Measurements from ENCODE around the gene WWC2. TPM values are rescaled to one million over a fixed set of nuclear protein-coding genes. Genes with fewer than 3 reads are reported as not detected.

The WWC2 gene
- total RNA-seq, 2 donors from 2014 or later: 4.3 to 6.8 TPM

DNA sequence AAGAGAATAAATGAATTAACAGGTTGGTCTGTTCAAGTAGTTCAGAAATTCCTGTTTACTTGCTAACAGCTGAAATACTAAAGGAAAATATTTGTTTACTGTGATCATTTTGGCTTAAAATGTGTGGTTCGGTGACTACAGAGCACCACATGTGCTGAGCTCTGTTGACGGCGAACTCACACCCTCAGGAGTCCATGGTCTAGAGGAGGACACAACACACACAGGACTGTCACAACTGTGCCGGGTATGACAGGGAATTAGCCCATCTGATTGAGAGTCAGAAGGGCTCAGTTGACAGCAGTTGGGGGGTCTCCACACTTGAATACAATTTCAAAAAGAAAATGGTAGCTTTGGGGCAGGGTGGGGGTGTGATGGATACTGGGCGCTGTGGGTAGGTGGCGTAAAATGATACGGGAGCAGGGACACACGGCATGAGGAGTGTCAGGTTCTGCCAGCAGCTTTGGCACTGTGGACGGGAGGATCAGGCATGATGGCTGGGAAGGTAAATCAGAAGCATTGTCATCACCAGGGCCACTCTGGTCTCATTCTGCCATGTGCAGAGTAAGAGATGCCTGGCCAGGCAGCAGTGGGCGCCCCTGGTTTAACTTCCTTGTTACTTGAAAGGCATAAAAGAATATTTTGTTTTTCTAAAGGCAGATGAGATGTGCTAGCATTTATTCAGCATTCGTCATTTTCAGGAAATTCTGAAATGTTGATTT, 187.7 kb downstream of the WWC2 start:
- DNase-seq: no peak
- Histone ChIP-seq H3K27ac (no peak overlapping the region), H3K4me1 (no peaks in the 10 kb centered on the region), H3K9me3 (no peaks in the 10 kb centered on the region), H3K9ac (ENCODE audit: low read depth in 2 of 2, low read length in 2 of 2) (no peak overlapping the region), H3K36me3 (no peaks in the 10 kb centered on the region), H3K4me3 (no peak overlapping the region), H3K27me3 (no peaks in the 10 kb centered on the region)
- intact Hi-C loops (cut with DNase I): no loop called here
- TF ChIP-seq, protein P1, sequence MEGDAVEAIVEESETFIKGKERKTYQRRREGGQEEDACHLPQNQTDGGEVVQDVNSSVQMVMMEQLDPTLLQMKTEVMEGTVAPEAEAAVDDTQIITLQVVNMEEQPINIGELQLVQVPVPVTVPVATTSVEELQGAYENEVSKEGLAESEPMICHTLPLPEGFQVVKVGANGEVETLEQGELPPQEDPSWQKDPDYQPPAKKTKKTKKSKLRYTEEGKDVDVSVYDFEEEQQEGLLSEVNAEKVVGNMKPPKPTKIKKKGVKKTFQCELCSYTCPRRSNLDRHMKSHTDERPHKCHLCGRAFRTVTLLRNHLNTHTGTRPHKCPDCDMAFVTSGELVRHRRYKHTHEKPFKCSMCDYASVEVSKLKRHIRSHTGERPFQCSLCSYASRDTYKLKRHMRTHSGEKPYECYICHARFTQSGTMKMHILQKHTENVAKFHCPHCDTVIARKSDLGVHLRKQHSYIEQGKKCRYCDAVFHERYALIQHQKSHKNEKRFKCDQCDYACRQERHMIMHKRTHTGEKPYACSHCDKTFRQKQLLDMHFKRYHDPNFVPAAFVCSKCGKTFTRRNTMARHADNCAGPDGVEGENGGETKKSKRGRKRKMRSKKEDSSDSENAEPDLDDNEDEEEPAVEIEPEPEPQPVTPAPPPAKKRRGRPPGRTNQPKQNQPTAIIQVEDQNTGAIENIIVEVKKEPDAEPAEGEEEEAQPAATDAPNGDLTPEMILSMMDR (IDR thresholded peaks at IDR 0.05): no peak

DNA sequence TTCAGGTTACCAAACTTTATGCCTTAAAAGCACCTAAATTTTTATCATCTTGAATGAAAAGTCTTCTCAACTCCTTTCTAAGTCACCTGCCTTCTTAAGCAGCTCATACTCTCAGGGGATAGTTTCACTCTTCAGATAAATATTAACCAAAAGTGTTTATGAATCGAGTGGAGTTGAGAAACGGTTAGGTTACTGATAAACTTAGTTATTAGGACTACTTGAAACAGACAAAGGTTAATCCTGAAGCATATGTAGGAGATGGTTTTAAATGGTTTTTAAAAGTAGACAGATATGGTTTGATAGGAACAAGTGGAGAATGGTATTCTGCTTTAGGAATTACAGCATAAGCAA, 188.2 kb downstream of the WWC2 start:
- H3K9ac ChIP-seq (ENCODE audit: low read depth in 2 of 2, low read length in 2 of 2): no peak overlapping the region
- no peak overlapping the region for H3K4me3 ChIP-seq
- DNase-seq: no peak
- no peak overlapping the region for H3K27ac ChIP-seq
- H3K4me1 ChIP-seq: no peaks in the 10 kb centered on the region
- TF ChIP-seq, protein P1 (IDR thresholded peaks at IDR 0.05): no peak
- no peaks in the 10 kb centered on the region for H3K27me3 ChIP-seq
- H3K36me3 ChIP-seq: no peaks in the 10 kb centered on the region
- intact Hi-C loops (cut with DNase I): no loop called here
- no peaks in the 10 kb centered on the region for H3K9me3 ChIP-seq

DNA sequence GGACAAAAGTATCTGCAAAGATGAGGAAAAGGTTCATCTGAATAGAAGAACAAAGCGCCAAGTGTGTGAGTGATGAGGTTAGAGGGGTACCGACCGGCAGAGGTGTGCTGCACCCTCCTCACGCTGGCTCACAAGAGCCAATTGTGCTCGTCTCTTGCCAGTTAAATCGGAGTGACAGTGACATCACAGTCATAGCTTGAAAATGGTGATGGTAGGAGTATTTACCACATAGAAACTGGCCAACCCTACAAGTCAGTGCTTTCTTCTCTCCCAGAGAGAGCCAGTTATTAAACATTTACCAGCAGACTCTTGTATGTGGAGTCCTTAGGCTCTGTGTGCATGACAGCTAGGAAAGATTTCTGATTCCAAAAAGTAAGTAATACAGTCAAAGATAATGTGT, 188.6 kb downstream of the WWC2 start:
- no peaks in the 10 kb centered on the region for H3K27me3 ChIP-seq
- no peaks in the 10 kb centered on the region for H3K36me3 ChIP-seq
- H3K4me3 ChIP-seq: no peak overlapping the region
- DNase-seq: no peak
- intact Hi-C loops (cut with DNase I): no loop called here
- H3K9me3 ChIP-seq: no peaks in the 10 kb centered on the region
- H3K9ac ChIP-seq (ENCODE audit: low read depth in 2 of 2, low read length in 2 of 2): no peak overlapping the region
- no peak overlapping the region for H3K27ac ChIP-seq
- no peaks in the 10 kb centered on the region for H3K4me1 ChIP-seq
- TF ChIP-seq, protein P1 (IDR thresholded peaks at IDR 0.05): no peak

DNA sequence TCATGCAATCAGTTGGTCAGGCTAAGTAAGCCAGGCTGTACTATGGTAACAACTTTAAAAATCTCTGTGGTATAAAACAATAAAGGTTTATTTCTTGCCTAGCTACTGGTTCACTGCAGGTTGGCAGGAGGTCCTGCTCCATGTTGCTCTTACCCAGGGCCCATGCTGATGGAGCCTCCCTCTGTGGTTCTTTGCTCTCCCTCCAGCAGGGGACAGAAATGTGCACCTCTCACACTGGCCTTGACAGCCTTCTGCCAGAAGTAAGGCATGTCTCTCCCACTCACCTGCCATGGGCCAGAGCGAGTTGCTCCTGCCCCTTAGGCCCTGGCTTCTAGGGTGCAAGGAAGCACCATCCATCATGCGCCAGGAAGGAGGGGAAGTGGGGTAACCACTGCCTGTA, 189.9 kb downstream of the WWC2 start:
- no peaks in the 10 kb centered on the region for H3K27me3 ChIP-seq
- DNase-seq: no peak
- no peak overlapping the region for H3K9ac ChIP-seq (ENCODE audit: low read depth in 2 of 2, low read length in 2 of 2)
- TF ChIP-seq, protein P1 (IDR thresholded peaks at IDR 0.05): no peak
- no peak overlapping the region for H3K27ac ChIP-seq
- H3K4me1 ChIP-seq: no peaks in the 10 kb centered on the region
- no peak overlapping the region for H3K4me3 ChIP-seq
- H3K36me3 ChIP-seq: no peaks in the 10 kb centered on the region
- intact Hi-C loops (cut with DNase I): no loop called here
- H3K9me3 ChIP-seq: no peaks in the 10 kb centered on the region

DNA sequence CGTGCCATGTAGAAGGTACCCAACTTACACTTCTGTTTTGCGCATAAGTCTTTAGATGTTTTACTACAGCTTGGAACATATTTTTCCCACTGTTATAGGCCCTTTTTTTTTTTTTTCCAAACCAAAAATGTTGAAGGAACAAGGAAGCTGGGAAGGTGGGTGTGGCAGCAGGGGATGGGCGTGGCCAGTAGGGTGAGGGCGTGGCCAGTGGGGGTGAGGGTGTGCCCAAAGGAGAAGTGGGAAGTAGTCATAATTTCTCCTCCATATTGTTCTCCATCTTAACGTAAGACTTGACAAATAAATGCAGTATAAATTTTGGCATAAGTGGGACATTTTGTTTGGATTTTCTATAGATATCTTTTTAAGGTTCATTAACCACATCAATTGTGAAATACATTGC, 190.6 kb downstream of the WWC2 start:
- H3K4me1 ChIP-seq: no peaks in the 10 kb centered on the region
- H3K27ac ChIP-seq: no peak overlapping the region
- no peaks in the 10 kb centered on the region for H3K27me3 ChIP-seq
- intact Hi-C loops (cut with DNase I): no loop called here
- no peaks in the 10 kb centered on the region for H3K36me3 ChIP-seq
- TF ChIP-seq, protein P1 (IDR thresholded peaks at IDR 0.05): no peak
- no peak overlapping the region for H3K9ac ChIP-seq (ENCODE audit: low read depth in 2 of 2, low read length in 2 of 2)
- H3K9me3 ChIP-seq: no peaks in the 10 kb centered on the region
- no peak overlapping the region for H3K4me3 ChIP-seq
- DNase-seq: no peak

Data from colonic mucosa (tissue), 4 donors.